KMS-11 (cell line): Measurements from ENCODE around the gene CD8B2.

Source experiments
- H2AFZ ChIP-seq: fragments of 200-600 bp; sonication (generic); 2 replicates; pipeline ENCODE4 v1.6.1; 2016; ENCODE audit warnings: antibody characterized with exemption, mixed run types, low read depth
- H3K27ac ChIP-seq: fragments of 200-600 bp; sonication (generic); 2 replicates; pipeline ENCODE4 v1.6.1; 2016; ENCODE audit warnings: mild to moderate bottlenecking, mixed run types
- H3K27me3 ChIP-seq: fragments of 200-600 bp; sonication (generic); 2 replicates; pipeline ENCODE4 v1.6.1; 2017; ENCODE audit warnings: mild to moderate bottlenecking, low read depth, mixed run types, moderate library complexity; ENCODE audit not compliant: insufficient read depth
- H3K36me3 ChIP-seq: fragments of 200-600 bp; sonication (generic); 2 replicates; pipeline ENCODE4 v1.6.1; 2017; ENCODE audit warnings: mild to moderate bottlenecking, mixed run types; ENCODE audit not compliant: insufficient read depth
- H3K4me1 ChIP-seq: fragments of 200-600 bp; sonication (generic); 2 replicates; pipeline ENCODE4 v1.6.1; 2016; ENCODE audit warnings: mild to moderate bottlenecking, low read depth, mixed run types; ENCODE audit not compliant: poor library complexity, severe bottlenecking
- H3K4me2 ChIP-seq: fragments of 200-600 bp; sonication (generic); 2 replicates; pipeline ENCODE4 v1.7.0; 2016; ENCODE audit warnings: mild to moderate bottlenecking, mixed run types
- H3K4me3 ChIP-seq: fragments of 200-600 bp; sonication (generic); IDR thresholded peaks from 2 replicates; pipeline ENCODE4 v1.6.1; 2017; ENCODE audit warnings: low read depth, low read length, mixed read lengths; ENCODE audit not compliant: insufficient read depth
- H3K79me2 ChIP-seq: fragments of 200-600 bp; sonication (generic); 2 replicates; pipeline ENCODE4 v1.6.1; 2016; ENCODE audit warnings: low read depth, mixed run types; ENCODE audit not compliant: insufficient read depth
- H3K9ac ChIP-seq: fragments of 200-600 bp; sonication (generic); 2 replicates; pipeline ENCODE4 v1.6.1; 2016; ENCODE audit warnings: mild to moderate bottlenecking, mixed run types
- H4K20me1 ChIP-seq: fragments of 200-600 bp; sonication (generic); 2 replicates; pipeline ENCODE4 v1.6.1; 2016; ENCODE audit warnings: mild to moderate bottlenecking, mixed run types; ENCODE audit not compliant: insufficient read depth
- CTCF ChIP-seq: fragments of 200-600 bp; sonication (generic); conservative IDR thresholded peaks from 2 replicates; pipeline ENCODE4 v1.6.1; 2017; ENCODE audit warnings: low read depth, mild to moderate bottlenecking, antibody characterized with exemption, low read length, moderate library complexity, mixed read lengths

CD8B2 gene

DNA sequence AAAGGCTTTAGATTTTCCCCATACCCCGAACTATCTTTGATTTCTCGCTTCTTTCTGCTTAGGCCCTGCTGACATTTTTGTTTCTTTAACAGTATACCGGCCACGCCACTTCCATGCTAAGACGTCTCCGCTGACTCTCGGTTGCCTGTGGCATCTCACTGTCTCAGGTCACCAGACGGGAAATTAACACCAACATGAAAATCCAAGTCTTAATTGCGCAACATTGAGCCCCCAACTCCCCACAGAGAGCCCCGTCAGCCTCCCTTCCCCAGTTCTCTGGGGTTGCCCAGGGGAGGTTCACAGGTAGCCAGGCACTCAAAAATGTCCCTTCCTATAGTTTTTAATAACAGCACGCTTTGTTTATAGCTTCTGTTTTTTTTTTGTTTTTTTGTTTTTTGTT is 30.2 kb downstream of the CD8B2 start:
- Histone ChIP-seq H3K4me1 (peaks cover 12% of the 10 kb centered on the region), H3K9ac (no peak overlapping the region), H3K36me3 (no peaks in the 10 kb centered on the region), H3K27me3 (no peaks in the 10 kb centered on the region), H3K4me2 (no peak overlapping the region), H4K20me1 (no peaks in the 10 kb centered on the region), H2AFZ (no peak overlapping the region), H3K79me2 (no peaks in the 10 kb centered on the region), H3K27ac (no peak overlapping the region), H3K4me3 (no peak overlapping the region)
- TF ChIP-seq CTCF: no peak

- Histone ChIP-seq H3K27ac (no peak overlapping the region), H3K79me2 (no peaks in the 10 kb centered on the region), H3K4me3 (no peak overlapping the region), H3K9ac (no peak overlapping the region), H2AFZ (no peak overlapping the region), H3K4me2 (no peak overlapping the region), H3K36me3 (no peaks in the 10 kb centered on the region), H3K4me1 (peaks cover 10% of the 10 kb centered on the region), H4K20me1 (no peaks in the 10 kb centered on the region), H3K27me3 (no peaks in the 10 kb centered on the region)
- TF ChIP-seq CTCF: no peak
These were observed 32.6 kb downstream of the CD8B2 start for GRCh38 chr2:106519767-106520166.

GRCh38 chr2:106521016-106521415 is 33.9 kb downstream of the CD8B2 start:
- no peak for TF ChIP-seq CTCF
- Histone ChIP-seq H3K9ac (no peak overlapping the region), H2AFZ (no peak overlapping the region), H3K4me3 (no peak overlapping the region), H4K20me1 (no peaks in the 10 kb centered on the region), H3K27me3 (no peaks in the 10 kb centered on the region), H3K4me1 (peaks cover 3% of the 10 kb centered on the region), H3K27ac (no peak overlapping the region), H3K79me2 (no peaks in the 10 kb centered on the region), H3K36me3 (no peaks in the 10 kb centered on the region), H3K4me2 (no peak overlapping the region)

GRCh38 chr2:106523976-106524665 is 37.0 kb downstream of the CD8B2 start:
- no peaks in the 10 kb centered on the region for H3K36me3 ChIP-seq
- no peak overlapping the region for H3K9ac ChIP-seq
- no peak overlapping the region for H2AFZ ChIP-seq
- no peak overlapping the region for H3K27ac ChIP-seq
- H3K4me2 ChIP-seq: no peak overlapping the region
- H3K79me2 ChIP-seq: no peaks in the 10 kb centered on the region
- H3K4me3 ChIP-seq: no peak overlapping the region
- peaks cover 3% of the 10 kb centered on the region for H3K4me1 ChIP-seq
- no peaks in the 10 kb centered on the region for H3K27me3 ChIP-seq
- H4K20me1 ChIP-seq: no peaks in the 10 kb centered on the region
- no peak for TF ChIP-seq CTCF
